ENCODE results near the gene UFD1. TPM values are rescaled to one million over a fixed set of nuclear protein-coding genes. Genes with fewer than 3 reads are reported as not detected.

UFD1 gene
- total and polyA plus RNA-seq, 2 of the 13 experiments (the other 11 are each of a cell fraction or from before 2014, with no cell fraction given): 47.9 to 51.1 TPM

GRCh38 chr22:19432133-19432851 lies 46.7 kb downstream of the UFD1 start, which contains the start of gene MRPL40 (continued):
- TF ChIP-seq PRMT3 (CRISPR knock-in tag; IDR thresholded peaks at IDR 0.05; ENCODE audit: borderline replicate concordance, low read depth) (0 out of 2 replicates have a peak, but pooled peaks have one; percentile 57), ZBTB20 (CRISPR knock-in tag; IDR thresholded peaks at IDR 0.05; ENCODE audit: borderline replicate concordance, low read depth) (peak; percentile 77), ZNF883 (CRISPR knock-in tag; IDR thresholded peaks at IDR 0.05; ENCODE audit: not compliant biosample characterization) (peak; percentile 92), ELF1 (CRISPR knock-in tag; IDR thresholded peaks at IDR 0.05) (peak; percentile 86), MBNL3 (CRISPR knock-in tag; conservative IDR thresholded peaks at IDR 0.05) (no peak), ATF6 (CRISPR knock-in tag; conservative IDR thresholded peaks at IDR 0.05) (peak; percentile 85; the same call in 1 of the 2 replicates), ZNF143 (CRISPR knock-in tag; IDR thresholded peaks at IDR 0.05) (peak; percentile 73), ZNF678 (CRISPR knock-in tag; IDR thresholded peaks at IDR 0.05) (peak; percentile 84), MAF1 (CRISPR knock-in tag; IDR thresholded peaks at IDR 0.05; ENCODE audit: borderline replicate concordance) (peak; percentile 76; the same call in 1 of the 2 replicates), ZNF788 (CRISPR knock-in tag; IDR thresholded peaks at IDR 0.05; ENCODE audit: borderline replicate concordance) (peak; percentile 100), ZNF512 (CRISPR knock-in tag; IDR thresholded peaks at IDR 0.05) (no peak), ERF (CRISPR knock-in tag; IDR thresholded peaks at IDR 0.05) (peak; percentile 99), XBP1 (CRISPR knock-in tag; IDR thresholded peaks at IDR 0.05) (no peak), ZNF816 (CRISPR knock-in tag; IDR thresholded peaks at IDR 0.05; ENCODE audit: borderline replicate concordance) (peak; percentile 79; the same call in 1 of the 2 replicates), HNRNPLL (IDR thresholded peaks at IDR 0.05; ENCODE audit: low read depth, low read length, poor library complexity, severe bottlenecking) (peak; percentile 90), NFE2 (CRISPR knock-in tag; IDR thresholded peaks at IDR 0.05) (no peak), NFRKB (IDR thresholded peaks at IDR 0.05) (no peak), MEF2D (CRISPR knock-in tag; IDR thresholded peaks at IDR 0.05) (no peak; the same call in 1 of the 2 replicates), NR2F2 (IDR thresholded peaks at IDR 0.05; ENCODE audit: borderline replicate concordance, low read depth) (peak; percentile 27; the same call in 1 of the 2 replicates), IRF1 (CRISPR knock-in tag; IDR thresholded peaks at IDR 0.05; ENCODE audit: low read depth) (no peak), ZNF34 (CRISPR knock-in tag; IDR thresholded peaks at IDR 0.05; ENCODE audit: borderline replicate concordance) (peak; percentile 91; the same call in 1 of the 2 replicates), AGO2 (optimal IDR thresholded peaks at IDR 0.05; ENCODE audit: low read depth, low read length) (peak; percentile 98), LRRFIP1 (CRISPR knock-in tag; conservative IDR thresholded peaks at IDR 0.05) (no peak), ZNF282 (IDR thresholded peaks at IDR 0.05; ENCODE audit: partially characterized antibody) (no peak)

Data from HepG2 (cell line).